Measurements from ENCODE around the gene KRT74.
"Not testable (repeated sequence)": the region's sequence is repeated elsewhere in the genome, so short reads cannot be mapped to it uniquely, and the experiment has no call there.

- TF ChIP-seq EZH2phosphoT487 (IDR thresholded peaks at IDR 0.05; ENCODE audit: borderline replicate concordance, low read depth, low read length); CTCF (conservative IDR thresholded peaks at IDR 0.05; ENCODE audit: low read length): not testable (repeated sequence)
These were observed 20.6 kb upstream of the KRT74 start for GRCh38 chr12:52594237-52594636.
